Stimulated activated CD8-positive, alpha-beta memory T cell treated with anti-CD3 and anti-CD28 coated beads, Interleukin-7, amount 100 ng/mL, for 24 hours (primary cell): ENCODE measurements around the gene SLC38A10.

Experiments used
- DNase-seq: peaks from one replicate; pipeline ENCODE4 v3.0.0-alpha.2; 2020; ENCODE audit warnings: low read depth

The SLC38A10 gene

DNA sequence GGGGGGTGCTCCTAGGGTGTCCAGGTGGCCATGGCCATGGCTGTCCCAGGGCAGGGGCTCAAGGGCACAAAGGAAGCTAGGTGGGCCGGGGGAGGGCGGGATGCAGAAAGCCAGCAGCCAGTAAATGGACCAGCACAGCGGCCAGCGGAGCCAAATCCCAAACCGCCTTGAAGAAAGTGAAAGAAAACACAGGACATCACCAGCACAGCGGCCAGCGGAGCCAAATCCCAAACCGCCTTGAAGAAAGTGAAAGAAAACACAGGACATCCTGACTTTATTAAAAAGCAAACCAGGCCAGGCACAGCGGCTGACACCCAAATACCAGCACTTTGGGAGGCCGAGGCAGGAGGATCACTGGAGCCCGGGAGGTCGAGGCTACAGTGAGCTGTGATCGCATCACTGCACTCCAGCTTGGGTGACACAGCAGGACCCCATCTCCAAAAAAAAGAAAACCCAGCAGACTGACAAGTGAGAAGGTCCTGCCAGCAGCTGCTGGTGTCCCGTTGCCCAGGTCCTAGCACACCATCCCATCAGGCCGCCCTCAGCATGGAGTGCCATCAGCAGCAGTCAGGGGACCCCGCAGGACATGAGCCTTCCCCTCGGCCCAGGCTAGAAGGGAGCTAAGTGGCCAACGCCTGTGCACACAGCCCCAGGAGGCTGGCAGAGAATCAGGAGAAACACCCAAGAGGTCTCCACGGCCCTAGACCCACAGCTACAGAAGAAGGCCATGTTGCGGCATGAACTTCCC is 17.0 kb downstream of the SLC38A10 start:
- DNase-seq, result no peak

DNA sequence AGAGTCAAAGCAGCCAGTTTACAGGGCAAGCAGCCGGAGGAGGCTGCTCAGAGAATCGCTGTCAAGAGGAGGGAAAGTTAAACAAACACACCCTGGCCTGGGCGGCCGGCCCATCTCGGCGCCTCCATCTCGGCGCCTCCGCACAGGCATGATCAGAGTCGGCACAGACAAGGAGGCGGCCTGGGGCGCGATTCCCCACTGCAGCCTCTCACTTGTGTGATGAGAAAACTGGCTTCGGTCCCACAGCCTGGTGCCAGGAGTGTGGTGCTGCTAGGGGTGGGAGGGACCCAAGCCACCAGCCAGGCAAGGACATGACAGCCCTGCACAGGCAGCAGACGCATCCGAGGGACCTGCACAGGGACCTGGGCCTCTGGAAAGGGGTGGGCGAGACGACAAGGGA is 17.7 kb downstream of the SLC38A10 start:
- DNase-seq, result no peak

GRCh38 chr17:81276781-81277180 is 18.3 kb downstream of the SLC38A10 start:
- no peak for DNase-seq

GRCh38 chr17:81274471-81274855 is 20.6 kb downstream of the SLC38A10 start:
- DNase-seq, result no peak

DNA sequence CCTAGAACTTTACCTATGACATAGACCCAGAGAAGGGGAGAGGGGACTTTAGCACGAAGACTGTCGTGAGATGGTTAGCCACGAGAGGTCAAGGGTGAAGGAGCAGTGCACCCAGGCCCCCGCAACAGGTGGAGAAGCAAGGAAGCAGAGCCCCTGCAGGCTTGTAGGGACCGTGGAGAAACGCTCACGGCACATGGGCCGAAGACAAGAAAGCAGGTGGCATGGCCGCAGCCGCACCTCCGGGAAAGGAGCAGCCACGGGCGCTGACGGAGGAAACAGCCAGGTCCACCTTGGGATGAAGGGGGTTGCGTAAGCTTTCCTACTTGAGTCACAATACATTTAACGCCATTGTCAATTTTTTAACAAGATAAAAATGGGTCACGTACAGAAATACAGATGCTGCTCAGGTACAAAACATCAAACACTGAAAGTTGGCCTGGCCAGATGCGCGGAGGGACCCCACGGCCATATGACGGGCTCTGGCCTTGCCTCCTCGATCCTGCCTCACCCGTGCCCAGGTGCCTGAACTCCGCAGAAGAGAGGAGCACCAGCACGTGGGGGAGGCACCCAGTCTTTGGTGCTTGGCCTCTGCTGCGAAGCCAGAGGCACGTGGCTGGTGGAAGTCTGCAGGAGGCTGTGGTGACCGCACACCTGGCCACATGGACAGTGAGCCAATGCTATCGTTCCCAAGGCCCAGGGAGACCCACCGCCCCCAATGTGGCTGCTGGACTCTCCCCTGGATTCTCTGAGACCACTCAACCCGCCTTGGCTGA is 21.2 kb downstream of the SLC38A10 start:
- DNase-seq, result no peak

GRCh38 chr17:81272616-81273015 is 22.5 kb downstream of the SLC38A10 start:
- no peak for DNase-seq

DNA sequence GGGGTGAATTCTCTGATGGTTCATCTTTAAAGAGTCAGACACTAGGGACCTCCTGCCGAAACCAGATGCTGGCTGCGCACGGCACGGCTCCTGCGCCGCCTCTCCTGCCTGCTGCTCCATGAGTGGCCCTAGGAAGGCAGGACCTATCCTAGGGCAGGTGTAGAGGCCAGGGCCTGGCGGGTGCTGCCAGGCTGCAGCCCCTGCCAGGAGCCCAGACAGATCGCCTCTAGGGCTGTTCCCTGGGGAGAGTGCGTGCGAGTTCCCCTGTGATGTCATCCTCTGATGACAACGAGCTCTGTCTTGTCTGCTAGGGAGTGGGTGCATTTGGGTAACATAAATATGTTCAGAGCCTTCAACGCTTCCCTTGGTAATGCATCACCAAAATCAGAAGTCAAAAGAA is 23.9 kb downstream of the SLC38A10 start:
- DNase-seq, result no peak

DNA sequence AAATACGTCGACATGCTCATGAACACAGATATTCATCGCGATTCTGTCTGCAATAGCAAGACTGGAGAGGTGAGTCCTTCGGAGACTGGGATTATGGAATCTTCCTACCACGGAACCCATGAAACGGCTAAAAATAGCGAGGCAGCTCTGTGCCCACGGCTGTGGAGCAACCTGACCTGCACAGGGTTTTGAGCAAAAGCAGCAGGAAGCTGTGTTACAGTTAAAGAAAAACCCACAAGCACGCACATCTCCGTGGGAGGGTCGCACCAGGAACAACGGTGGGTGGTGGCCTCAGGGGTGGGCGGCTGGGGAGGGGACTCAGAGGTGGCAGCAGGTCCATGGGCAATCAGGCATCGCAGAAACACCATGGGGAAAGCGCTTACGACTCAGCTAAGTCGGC is 24.8 kb downstream of the SLC38A10 start:
- DNase-seq, result no peak

DNA sequence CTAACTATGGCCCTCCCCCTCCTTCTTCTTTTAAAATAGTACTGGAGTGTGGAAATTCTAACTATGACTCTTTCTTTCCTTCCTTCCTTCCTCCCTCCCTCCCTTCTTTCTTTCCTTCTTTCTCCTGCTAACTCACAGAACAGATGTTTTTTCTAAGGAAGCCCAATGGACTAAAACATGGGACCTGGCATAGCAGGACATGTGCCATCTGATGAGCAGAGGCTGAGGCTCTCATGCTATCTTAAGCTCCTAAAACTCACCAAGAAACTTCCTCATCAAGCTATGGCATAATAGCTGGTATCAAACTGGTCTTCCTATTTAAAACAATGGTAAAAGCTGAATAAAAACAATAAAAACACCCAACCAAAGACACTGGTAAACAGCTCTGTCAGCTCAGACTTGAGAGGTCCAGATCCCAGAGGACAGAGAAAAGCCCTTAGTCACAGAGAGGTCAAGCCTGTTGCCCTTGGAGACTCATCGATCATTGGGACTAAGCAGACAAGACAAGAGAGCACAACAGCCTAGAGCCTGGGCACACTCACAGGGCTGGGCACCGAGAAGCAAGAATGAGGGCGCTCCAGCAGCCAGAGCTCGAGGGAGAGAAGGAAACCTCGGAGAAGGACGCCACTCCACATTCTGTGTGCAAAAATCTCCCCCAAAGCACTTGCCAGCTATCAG is 27.6 kb downstream of the SLC38A10 start:
- DNase-seq, result no peak

GRCh38 chr17:81265576-81265975 is 29.5 kb downstream of the SLC38A10 start:
- DNase-seq, result no peak

- no peak for DNase-seq
Observed at GRCh38 chr17:81264640-81265039, 30.5 kb downstream of the SLC38A10 start.

- no peak for DNase-seq
Observed at GRCh38 chr17:81263371-81264181, 31.5 kb downstream of the SLC38A10 start.

DNA sequence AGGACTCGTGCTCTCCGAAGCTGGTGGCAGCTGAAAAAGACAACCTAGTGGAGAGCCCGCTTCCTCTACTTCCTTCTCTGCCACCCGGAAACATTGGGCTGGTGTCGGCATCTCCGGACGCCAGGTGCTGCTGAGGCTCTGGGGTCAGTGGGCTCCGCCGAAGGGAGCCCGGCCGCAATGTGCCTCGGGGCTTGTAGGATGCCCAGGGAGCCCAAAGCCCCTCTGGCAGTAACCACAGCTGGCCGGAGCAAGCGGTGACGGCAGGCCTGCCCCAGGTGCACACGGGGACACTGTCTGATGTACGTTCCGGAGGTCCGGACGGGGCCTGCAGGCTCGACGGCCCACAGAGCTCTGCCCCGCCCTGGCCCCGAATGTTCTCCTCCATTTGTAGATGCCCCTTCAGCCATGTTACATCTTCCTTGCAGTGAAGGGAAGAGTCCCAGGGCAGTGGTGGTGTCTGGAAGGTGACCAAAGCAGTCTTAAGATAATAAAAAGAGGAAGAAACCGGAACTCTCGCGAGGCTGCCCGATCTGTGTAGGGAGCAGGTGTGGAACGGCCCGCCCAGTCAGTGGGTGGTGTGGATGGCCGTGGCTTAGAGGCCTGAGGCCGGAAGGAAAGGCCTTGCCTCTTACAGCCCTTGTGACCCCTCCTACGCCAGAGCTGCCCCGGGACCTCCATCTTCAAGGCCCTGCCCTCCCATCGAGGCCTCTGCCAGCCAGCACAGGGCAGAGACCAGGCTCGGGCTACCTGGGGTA is 33.3 kb downstream of the SLC38A10 start:
- no peak for DNase-seq

DNA sequence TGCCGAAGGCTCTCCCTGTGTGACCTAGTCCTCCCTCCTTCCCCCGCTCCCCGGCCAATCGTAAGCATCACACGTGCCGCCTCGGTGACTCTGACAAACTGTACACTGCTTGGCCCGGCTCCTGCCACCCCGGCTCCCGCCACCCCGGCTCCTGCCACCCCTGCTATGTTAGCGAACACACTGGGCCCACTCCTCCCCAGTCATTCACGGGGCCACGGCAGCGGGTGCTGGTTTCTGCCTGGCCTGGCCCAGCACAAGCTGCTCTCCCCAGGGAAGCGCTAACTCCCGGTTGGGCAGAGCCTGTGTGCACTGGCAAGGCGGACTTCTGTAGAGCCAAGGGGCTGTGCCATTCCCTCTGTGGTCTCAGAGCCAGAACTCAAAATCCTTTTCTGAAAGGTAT is 34.0 kb downstream of the SLC38A10 start:
- DNase-seq, result no peak

GRCh38 chr17:81260641-81261040 is 34.5 kb downstream of the SLC38A10 start:
- DNase-seq, result no peak

- no peak for DNase-seq
Observed at GRCh38 chr17:81260171-81260570, 34.9 kb downstream of the SLC38A10 start.

DNA sequence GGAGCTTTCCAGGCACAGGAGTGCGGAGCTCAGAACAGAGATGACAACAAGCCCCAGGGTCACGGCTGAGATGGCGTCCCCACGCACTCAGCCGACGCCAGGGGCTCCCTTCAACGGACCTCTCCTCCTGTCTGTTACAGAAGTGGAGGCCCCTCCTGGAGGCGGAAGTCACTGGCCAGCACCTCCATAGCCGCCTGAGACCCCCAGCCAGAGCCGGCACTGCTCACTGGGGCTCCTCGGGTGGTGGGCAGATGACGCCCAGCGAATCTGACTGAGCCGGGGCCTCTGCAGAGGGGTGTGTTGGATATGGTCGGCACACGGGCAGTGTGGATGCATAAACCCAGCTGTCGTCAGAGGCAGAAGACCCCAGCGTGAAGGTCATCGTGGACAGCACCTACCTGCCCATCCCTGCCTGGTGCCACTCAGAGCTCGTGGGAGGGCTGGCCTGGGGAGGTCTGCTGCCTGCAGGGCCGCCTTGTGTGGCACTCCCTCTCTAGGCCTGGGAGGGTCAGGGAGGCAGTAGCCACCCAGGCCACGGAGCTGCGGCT is 36.0 kb downstream of the SLC38A10 start:
- no peak for DNase-seq

DNA sequence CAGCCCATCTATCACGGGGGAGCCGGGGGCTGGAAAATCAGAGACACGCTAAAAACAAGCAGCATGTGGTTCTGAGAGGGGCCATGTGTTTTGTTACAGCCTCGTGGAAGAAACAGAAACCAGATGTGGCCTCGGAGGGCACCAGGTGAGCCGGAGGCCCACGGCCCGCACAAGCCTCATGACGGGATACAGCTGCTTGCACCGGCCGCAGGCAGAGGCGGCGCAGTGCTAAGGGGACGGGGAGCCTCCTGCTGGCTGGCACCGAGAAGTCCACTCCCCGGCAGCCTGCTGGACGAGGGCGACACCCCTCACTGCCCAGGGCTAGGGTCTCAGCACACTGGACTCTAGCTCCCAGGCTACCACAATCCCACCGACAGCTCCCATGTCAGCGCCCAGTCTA is 36.8 kb downstream of the SLC38A10 start:
- DNase-seq, result no peak

GRCh38 chr17:81257533-81257932 is 37.6 kb downstream of the SLC38A10 start:
- no peak for DNase-seq

- DNase-seq, result no peak
Observed at GRCh38 chr17:81256616-81257015, 38.5 kb downstream of the SLC38A10 start.
